NCI-H1417 (cell line): ENCODE data around the gene MCTP2.

Experiments used
- DNase-seq, 3 experiments: peaks; one replicate each; lab custom pipeline; 2025; lab: John Stamatoyannopoulos, UW

MCTP2 gene

GRCh38 chr15:94298364-94298763 lies 67.0 kb downstream of the MCTP2 start:
- DNase-seq: no peak

- DNase-seq: no peak
Measured at GRCh38 chr15:94300612-94301011, 69.3 kb downstream of the MCTP2 start.

- no peak for DNase-seq
Measured at GRCh38 chr15:94305133-94305532, 73.8 kb downstream of the MCTP2 start.

GRCh38 chr15:94306700-94307650 lies 75.6 kb downstream of the MCTP2 start:
- no peak for DNase-seq

- DNase-seq: no peak
Measured at GRCh38 chr15:94312946-94313345, 81.6 kb downstream of the MCTP2 start.

- no peak for DNase-seq
Measured at GRCh38 chr15:94314639-94315038, 83.3 kb downstream of the MCTP2 start.

- no peak for DNase-seq
Measured at GRCh38 chr15:94317211-94317610, 85.8 kb downstream of the MCTP2 start.

GRCh38 chr15:94322141-94322540 lies 90.8 kb downstream of the MCTP2 start:
- no peak for DNase-seq

GRCh38 chr15:94323076-94323475 lies 91.7 kb downstream of the MCTP2 start:
- DNase-seq: no peak

GRCh38 chr15:94324117-94324826 lies 92.9 kb downstream of the MCTP2 start:
- peak; percentile 66 to 85 (median 66) for DNase-seq

- peak in 2 of 3 experiments; percentile 44 to 56 for DNase-seq
Measured at GRCh38 chr15:94324835-94325767, 93.7 kb downstream of the MCTP2 start.

- DNase-seq: peak in 2 of 3 experiments; percentile 64 to 89
Measured at GRCh38 chr15:94327356-94327936, 96.1 kb downstream of the MCTP2 start.

- DNase-seq: peak in 1 of 3 experiments; percentile 23
Measured at GRCh38 chr15:94331731-94332130, 100.4 kb downstream of the MCTP2 start.

GRCh38 chr15:94335616-94336015 lies 104.3 kb downstream of the MCTP2 start:
- no peak for DNase-seq

GRCh38 chr15:94336817-94337467 lies 105.6 kb downstream of the MCTP2 start:
- no peak for DNase-seq

GRCh38 chr15:94338243-94338846 lies 107.0 kb downstream of the MCTP2 start:
- no peak for DNase-seq

GRCh38 chr15:94346282-94346681 lies 114.9 kb downstream of the MCTP2 start:
- DNase-seq: peak in 1 of 3 experiments; percentile 59

- DNase-seq: peak in 1 of 3 experiments; percentile 25
Measured at GRCh38 chr15:94348084-94348483, 116.7 kb downstream of the MCTP2 start.

GRCh38 chr15:94351031-94351535 lies 119.7 kb downstream of the MCTP2 start:
- DNase-seq: no peak
